GM19351 (cell line): ENCODE results near the gene TMEM184A.

Experiments
- ATAC-seq: cut with Tn5 transposase; IDR thresholded peaks from one replicate; pipeline ENCODE4 v1.9.1; 2021; ENCODE audit warnings: mild to moderate bottlenecking, moderate library complexity; ENCODE audit not compliant: unreplicated experiment

TMEM184A gene

GRCh38 chr7:1553512-1554210 lies 2.3 kb downstream of the TMEM184A start:
- no peak for ATAC-seq

DNA sequence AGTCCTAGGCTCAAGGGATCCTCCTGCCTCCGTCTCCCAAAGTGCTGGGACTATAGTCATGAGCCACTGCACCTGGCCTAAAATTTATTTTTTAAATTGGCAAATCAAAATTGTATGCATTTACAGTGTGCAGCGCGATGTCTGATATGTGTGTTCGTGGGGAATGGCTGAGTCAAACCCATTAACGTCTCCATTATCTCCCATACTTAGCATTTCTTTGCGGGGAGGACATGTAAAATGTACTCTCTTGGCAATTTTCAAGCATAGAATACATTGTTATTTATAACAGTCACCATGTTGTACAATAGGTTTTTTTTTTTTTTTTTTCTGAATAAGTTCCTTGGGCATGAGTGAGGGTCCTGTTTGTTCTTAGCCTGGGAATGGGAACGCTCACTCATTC lies 3.8 kb downstream of the TMEM184A start:
- ATAC-seq = no peak

- ATAC-seq = no peak
These were observed 5.2 kb downstream of the TMEM184A start for GRCh38 chr7:1550846-1551155.

GRCh38 chr7:1550005-1550845 lies 5.8 kb downstream of the TMEM184A start:
- no peak for ATAC-seq

GRCh38 chr7:1549357-1550004 lies 6.5 kb downstream of the TMEM184A start:
- ATAC-seq = no peak

GRCh38 chr7:1548944-1549343 lies 7.1 kb downstream of the TMEM184A start:
- no peak for ATAC-seq

- no peak for ATAC-seq
These were observed 7.6 kb downstream of the TMEM184A start for GRCh38 chr7:1548438-1548831.

DNA sequence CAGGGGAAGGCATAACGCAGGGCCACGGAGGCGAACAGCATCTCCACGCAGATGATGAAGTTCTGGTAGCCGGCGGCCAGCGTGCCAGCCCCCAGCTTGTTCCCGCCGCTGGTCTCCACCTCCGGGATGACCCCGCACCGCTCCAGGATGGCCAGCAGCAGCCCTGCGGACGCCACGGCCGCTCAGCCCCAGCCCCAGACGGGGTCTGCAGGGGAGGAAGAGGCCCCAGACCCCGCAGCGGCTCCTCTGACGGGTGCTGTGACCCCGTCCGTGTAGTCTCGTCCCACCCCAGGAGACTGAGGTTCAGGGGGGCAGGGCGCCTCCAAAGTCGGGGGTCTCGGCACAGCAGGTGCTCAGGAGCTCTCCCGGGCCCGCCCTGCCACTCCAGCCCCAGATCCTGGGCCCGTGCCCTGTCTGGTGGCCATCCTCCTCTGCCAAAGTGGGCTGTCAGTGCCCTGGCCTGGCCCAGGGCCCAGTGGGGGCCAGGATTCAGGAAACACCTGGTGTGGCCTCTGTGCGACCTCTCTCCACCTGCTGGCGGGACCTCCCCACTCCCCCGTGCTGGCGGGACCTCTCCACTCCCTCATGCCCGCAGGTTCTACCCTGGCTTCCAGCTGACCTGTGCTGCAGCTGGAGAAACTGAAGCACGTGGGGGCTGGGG lies 8.1 kb downstream of the TMEM184A start:
- no peak for ATAC-seq

DNA sequence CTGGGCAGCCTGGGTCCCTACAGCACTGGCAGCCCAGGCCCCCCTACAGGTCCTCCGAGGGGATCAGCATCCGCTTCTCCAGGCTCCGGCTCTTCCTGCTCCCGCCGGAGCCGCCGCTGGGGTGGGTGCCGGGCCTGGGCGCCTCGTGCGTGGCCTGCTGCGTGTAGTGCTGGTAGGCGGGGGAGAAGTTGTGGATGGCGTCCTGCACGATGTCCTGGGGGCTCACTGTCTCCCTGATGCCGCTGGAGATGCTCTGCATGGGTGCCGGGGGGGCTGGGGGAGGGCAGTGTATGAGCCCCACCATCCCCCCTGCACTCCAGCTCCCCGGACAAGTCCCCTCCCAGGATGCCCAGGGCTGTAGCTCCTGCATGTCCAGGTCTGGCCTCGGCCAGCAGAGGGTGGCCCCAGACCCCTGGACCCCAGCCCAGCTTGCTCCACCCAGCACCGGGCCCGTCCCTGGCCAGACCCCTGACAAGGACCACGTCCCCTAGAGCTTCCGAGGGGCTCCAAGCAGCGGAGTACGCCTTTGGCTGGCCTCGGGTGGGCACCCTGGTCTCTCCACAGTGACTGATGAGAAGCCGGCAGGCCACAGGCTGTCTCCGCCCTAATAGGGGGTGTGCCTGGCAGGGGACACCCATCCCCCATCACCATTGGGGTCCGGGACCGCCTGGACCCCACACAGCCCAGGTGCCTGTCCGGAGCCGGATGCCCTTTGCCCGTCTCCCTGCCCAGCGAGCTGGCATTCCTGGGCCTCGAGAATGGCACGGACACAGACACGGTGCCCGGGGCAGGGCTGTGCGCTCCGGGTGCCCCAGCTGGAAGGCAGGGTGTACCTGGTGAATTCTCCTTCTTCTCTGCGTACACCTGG lies 8.9 kb downstream of the TMEM184A start:
- ATAC-seq = no peak

DNA sequence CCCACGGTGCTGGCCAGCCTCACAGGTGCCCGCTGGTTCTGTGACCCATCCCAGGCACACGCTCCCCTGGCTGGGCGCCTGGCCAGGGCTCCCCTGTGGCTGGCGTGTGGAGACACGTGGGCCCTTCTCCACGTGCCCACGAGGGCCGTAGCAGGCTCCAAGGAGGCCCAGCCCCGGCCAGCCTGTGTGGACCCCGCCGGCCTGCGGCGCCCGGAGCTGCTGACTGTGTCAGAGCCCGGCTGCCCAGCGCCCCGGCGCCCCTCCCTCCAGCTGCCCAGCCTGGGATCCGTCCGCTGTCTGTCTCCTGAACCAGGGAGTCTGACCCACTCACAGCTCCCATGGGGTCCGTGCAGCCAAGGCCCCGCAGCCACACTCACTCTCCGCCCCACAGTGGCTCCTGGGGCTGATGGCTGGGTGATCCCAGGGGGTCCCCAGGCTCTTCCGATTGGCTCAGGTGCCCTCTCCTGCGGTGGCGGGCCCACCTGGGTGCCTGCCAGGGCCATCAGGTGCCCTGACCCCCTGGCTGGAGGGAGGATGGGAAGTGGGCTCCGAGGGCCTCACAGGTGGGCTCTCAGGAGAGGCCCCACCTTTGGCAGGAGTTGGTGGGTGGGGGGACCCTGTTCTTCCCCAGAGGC lies 9.6 kb downstream of the TMEM184A start:
- no peak for ATAC-seq

- ATAC-seq = no peak
These were observed 10.4 kb downstream of the TMEM184A start for GRCh38 chr7:1545417-1546246.

- no peak for ATAC-seq
These were observed 11.0 kb downstream of the TMEM184A start for GRCh38 chr7:1544896-1545416.

- ATAC-seq = no peak
These were observed 11.7 kb downstream of the TMEM184A start for GRCh38 chr7:1544178-1544895.

DNA sequence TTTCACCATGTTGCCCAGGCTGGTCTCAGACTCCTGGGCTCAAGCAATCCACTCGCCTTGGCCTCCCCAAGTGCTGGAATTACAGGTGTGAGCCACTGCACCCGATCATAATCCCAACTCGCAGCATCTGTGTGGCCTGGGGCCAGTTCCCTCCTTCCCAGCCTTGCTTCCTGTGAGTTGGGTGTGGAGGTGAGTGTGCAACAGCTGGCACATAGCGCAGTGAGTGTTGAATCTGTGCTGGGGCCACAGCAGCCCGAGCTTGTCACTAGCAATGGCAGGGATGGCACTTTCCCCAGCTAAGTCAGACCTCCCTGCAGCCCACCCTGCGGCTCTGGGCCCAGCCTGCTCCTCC lies 12.2 kb downstream of the TMEM184A start:
- no peak for ATAC-seq

DNA sequence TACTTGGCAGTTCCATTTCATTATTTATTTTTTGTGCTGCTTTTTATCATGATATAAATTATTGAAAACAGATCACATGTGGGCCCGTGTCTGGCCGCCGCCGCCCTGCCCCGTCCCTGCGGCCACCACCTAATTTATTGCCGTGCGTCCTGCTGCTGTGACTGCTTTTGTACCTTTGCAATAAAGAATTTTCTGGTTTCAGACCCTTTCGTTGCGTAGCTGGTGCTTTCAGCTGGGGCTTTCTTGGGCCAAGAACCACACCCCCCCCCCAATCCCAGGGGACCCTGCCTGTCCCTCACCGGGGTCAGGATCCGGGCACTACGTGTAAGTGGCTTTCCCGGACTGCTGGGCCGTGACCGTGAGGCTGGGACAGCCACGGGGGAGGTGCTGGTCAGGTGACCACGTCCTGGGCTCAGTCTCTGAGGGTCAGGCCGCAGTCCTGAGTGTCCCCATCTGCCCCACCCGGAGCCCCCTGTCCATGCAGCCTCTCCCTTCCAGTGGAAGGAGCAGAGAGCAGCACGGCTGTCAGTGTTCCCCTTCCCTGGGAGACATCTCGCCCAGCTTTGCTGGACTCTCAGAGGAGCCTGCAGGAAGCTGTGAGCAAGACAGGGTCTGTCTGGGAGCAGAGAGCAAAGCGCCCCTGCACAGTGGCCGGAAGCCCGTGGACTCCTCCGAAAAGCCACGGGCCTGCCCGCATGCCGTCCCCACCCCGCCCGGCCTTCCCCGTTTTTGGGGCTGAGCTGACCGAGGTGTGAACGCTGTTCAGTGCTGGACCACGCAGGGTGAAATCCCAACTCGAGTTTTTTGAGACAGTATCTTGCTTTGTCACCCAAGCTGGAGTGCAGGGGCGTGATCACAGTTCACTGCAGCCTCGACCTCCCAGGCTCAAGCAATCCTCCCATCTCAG lies 12.9 kb downstream of the TMEM184A start:
- no peak for ATAC-seq

GRCh38 chr7:1542329-1542728 lies 13.7 kb downstream of the TMEM184A start:
- ATAC-seq = no peak

- no peak for ATAC-seq
These were observed 14.4 kb downstream of the TMEM184A start for GRCh38 chr7:1541431-1542162.
